Stimulated activated CD4-positive, alpha-beta T cell treated with anti-CD3 and anti-CD28 coated beads, Interleukin-1b, Interleukin-23, amount 100 ng/mL, for 24 hours (primary cell): ENCODE data around the gene RNF208.
"Not testable (repeated sequence)": the region's sequence is repeated elsewhere in the genome, so short reads cannot be mapped to it uniquely, and the experiment has no call there.

Experiments
- DNase-seq, 4 experiments: peaks; one replicate each; pipeline ENCODE4 v3.0.0-alpha.2; 2020; ENCODE audit warnings: low read depth in 4 of 4, low spot score in 1 of 4

The RNF208 gene

DNA sequence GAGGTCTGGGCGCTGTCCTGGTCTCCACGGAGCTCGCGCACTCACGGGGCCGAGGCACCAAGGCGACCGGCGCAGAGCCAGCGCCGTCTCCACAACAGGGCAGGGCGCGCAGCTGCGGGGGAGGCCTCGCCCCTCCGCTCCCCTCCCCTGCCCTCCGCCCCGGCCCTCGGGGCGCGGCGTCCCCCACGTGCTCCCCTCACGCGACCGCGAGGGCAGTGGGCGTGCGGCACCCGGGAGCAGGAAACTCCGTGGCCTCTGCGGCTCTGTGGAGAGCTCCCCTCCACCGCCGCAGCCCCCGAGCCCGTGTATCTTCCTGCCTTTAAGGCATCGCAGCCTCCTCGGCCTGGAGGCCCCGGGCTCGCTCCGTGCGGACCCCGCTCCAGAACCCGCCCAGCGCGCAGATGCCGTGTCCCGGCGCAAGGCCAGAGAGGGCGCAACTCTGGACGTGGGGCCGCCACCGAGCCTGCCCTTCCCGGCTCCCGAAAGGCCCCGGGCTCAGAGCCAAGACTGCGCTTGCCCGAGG lies 18.3 kb upstream of the RNF208 start:
- DNase-seq = peak in 3 of 4 experiments; percentile 36 to 58 (median 55)

GRCh38 chr9:137239541-137240200 lies 17.6 kb upstream of the RNF208 start:
- DNase-seq = not testable (repeated sequence)

DNA sequence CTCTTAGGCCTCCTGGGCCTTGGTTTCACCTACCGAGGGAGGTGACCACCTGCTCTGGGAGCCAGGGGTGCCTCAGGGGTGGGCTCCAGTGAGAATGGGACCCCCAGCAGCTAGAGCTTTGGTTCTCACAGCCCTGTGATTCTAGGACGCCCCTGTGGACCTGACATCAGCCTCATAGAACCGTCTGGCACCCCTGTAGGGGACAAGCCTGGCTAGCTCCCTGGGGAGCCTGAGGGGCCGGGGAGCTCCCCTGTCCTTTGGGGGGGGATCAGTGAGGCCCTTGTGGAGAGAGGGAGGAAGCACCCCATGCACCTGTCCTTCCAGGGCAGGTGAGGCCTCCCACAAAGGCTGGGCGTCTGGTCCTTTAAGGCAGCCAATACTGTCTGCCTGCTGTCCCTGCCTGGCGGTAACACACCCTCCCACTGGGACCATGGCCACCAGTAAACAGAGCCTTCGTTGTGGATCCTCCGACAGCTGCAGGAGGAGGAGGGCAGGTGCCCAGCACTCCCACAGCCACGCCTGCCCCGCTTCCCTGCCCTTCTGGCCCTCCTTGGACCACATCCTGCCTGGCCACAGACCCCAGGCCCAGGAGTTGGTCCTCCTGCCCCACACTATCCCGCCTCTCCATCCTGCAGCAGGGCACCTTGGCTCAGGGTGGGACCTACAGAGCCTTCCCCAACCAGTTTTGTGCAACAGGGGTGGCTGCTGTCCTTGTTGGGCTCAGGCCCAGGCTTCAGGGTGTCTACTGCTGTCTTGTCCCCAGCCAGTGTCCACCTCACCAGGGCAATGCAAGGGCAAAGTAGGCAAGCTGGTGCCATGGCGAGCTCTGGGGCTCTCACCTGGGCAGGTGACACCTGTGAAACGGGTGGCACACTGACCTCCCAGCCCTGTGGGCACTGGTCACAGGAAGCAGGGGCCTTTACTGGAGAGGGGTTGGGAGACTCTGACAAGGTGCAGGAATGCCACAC lies 16.0 kb upstream of the RNF208 start:
- no peak for DNase-seq

- no peak for DNase-seq
These were observed 14.9 kb upstream of the RNF208 start for GRCh38 chr9:137236936-137237421.

DNA sequence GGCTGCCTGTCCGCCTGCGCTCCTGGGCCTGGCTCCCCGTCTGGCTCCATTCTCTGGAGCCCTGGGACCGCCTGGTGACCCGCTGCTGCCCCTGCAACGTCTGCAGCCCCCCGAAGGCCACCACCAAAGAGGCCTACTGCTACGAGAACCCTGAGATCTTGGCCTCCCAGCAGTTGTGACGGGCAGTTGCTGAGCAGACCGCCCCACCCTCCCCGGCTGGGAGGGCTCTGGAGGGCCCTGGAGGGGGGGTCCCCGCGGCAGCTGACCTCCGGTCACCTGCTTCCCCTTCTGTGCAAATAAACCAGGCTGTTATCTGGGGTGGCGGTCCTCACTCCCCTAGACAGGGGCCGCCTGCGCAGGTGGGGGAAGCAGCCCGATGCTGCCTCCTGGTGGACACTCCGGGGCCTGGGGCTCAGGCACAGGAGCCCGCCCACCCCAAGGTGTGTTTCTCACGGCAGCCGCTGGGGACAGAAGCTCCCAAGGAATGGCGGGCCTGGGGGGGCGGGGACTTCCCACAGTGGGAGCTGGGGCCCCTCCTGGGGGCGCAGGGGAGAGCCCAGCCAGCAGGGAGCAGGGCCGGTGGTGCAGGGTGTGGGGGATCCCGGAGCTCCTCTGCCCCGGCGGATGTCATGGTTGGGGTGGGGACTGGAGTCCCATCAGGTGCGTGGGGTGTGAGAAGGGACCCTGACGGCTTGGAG lies 14.3 kb upstream of the RNF208 start:
- DNase-seq = peak; percentile 81 to 91 (median 88)

DNA sequence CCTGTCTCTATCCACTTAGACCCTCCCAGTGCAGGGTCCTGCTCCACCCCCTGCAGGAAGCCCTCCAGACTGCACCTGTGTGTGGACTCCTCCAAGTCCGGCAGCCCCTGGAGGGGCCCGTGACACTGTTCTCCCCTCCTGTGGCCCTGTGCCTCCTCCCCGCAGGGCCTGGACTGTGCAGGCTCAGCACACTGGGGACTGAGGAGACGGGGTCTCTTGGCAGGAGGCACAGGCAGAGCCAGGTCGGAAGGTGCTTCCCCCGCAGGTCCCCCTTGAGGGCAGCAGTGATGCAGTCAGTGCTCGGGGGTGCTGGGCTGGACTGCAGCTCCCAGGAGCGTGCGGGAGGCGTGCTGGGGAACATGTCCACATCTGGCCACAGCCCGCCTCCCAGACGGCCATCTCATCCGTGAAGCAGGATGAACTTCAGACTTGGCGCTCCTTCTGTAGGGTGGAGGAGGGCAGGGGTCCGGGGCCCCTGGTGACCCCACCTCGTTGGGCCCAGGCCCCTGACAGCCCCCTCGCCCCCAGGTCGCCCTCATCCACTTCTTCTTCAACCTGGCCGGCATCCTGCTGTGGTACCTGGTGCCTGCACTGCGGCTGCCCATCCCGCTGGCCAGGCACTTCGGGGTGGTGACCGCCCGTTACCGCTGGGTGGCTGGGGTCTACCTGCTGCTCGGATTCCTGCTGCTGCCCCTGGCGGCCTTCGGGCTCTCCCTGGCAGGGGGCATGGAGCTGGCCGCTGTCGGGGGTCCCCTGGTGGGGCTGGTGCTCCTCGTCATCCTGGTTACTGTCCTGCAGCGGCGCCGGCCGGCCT lies 13.6 kb upstream of the RNF208 start:
- DNase-seq = no peak

DNA sequence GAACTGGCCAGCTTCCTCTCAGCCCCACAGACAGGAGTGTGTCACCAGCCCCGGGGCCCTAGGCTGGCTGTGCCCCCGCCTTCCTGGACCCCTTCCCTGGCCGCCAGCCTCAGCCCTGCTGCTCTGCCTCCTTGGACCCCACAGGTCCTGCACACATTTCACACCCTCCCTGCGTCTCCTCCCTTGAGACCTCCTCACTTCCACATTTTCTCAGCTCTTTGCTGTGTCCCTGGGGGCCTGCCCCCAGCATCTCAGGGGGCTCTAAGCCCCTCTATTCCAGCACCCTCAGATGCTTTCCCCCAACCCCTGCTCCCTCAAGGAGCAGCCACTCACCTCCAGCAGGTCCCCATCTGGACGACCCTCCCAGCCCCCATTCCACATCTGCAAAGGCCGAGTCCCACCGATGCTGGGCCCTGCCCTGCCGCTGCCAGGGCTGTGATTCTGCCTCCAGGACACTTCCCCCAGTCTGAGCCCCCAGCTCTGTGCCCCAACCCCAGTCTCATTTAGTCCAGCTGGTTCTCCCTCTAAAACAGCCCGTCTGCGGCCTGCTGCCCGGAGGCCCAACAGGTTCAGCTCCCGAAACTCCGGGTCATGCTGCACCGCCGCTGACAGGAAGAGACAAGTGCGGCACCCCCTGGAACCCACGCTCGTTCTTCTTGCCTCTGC lies 12.9 kb upstream of the RNF208 start:
- no peak for DNase-seq

DNA sequence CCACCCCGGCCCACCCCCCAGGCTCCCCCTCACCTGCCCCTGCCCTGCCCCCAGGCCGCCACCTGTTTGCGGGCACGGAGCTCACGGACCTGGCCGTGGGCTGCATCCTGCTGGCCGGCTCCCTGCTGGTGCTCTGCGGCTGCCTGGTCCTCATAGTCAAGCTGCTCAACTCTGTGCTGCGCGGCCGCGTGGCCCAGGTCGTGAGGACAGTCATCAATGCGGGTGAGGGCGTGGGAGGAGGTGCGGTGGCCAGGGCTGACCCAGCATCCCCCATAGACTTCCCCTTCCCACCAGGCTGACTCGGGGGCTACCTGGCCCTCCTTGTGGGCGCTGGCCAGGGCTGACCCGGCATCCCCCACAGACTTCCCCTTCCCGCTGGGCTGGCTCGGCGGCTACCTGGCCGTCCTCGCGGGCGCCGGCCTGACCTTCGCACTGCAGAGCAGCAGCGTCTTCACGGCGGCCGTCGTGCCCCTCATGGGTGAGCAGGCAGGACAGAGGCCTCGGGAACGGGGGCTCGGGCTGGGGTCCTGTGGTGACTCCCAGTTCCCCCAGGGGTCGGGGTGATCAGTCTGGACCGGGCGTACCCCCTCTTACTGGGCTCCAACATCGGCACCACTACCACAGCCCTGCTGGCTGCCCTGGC lies 12.1 kb upstream of the RNF208 start:
- no peak for DNase-seq

- DNase-seq = no peak
These were observed 11.3 kb upstream of the RNF208 start for GRCh38 chr9:137233143-137233980.

DNA sequence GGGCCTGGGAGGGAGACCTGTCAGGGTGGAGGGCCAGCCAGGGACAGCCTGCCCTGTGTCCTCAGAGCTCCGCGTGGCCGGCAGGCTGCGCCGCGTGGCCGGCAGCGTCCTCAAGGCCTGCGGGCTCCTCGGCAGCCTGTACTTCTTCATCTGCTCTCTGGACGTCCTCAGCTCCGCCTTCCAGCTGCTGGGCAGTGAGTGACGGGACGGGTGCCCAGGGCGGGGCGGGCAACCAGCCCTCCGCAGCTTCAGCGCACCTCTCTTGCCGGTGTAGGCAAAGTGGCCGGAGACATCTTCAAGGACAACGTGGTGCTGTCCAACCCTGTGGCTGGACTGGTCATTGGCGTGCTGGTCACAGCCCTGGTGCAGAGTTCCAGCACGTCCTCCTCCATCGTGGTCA lies 10.5 kb upstream of the RNF208 start:
- DNase-seq = no peak

DNA sequence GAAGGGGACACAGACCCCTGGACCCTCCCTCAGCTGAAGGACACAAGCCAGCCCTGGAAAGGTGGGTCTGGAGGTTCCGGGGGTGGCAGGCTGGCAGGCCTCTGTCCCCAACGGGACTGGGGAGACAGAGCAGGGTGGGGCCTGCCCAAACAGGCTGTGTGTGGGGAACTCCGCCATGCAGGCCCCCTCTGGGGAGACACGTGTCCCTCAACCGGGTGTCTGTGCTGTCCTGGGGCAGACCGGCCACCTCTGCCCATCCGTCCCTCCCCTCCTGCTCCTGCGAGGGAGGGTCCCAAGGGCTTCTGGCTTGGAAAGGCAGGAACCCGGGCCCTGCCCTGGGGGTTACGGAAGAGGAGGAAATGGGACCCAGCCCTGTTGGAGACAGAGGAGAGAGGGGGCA lies 10.1 kb upstream of the RNF208 start:
- no peak for DNase-seq

- no peak for DNase-seq
These were observed 9.5 kb upstream of the RNF208 start for GRCh38 chr9:137231372-137232039.

- DNase-seq = no peak
These were observed 8.8 kb upstream of the RNF208 start, which contains the start of gene SLC34A3 for GRCh38 chr9:137230705-137231371. Gene SLC34A3 (plus strand): TSS chr9:137230901. CDS start chr9:137231703, 802 bp downstream.

GRCh38 chr9:137229903-137230704 lies 8.1 kb upstream of the RNF208 start:
- DNase-seq = no peak

DNA sequence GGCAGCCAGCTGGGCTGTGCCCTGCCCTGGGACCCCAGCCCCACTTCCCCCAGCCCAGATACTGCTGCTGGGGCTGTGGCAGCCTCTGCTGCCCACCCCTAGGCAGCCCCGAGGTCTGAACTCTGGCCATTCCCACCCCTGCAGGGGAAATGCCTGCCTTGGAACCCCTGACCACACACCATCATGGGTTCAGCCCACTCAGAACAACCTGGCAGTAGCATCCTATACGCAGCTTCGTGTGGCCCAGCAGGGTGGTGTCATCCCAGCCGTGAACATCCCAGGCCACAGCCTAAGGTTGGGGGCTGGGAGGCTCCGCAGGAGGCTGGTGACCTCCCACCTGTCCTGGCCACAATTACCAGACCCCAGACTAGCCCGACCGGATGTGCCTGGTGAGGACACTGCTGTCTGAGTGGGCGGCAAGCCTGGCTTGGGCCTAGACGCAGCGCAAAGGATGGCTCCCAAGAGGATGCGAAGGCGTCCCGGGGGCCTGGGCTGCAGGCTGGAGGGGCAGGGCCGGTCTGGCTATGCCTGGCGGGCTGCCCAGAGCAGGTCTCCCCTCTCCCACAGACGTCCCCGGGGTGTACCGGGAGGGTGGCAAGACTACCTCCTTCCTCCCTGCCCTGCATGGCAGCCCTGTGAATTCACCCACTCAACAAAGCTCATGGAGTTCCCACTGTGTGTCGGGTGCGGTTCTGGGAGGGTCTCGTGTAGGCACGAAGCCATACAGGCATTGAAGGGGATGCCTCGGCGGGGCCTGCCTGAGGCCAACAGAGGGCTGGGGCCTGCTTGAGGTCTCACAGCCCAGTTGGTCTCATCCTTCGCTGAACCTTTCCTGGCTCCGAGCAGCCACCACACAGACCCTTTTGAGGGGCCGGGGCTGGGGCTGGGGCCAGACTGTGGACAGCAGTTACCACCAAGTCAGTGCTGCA lies 7.2 kb upstream of the RNF208 start:
- DNase-seq = no peak
